Erythroblast (primary cell): ENCODE data around the gene NYAP1.

Experiments
- GATA1 ChIP-seq: IDR thresholded peaks from 2 replicates; pipeline ENCODE4 v1.6.1; 2011; ENCODE audit warnings: low read depth, mild to moderate bottlenecking, control low read depth, low read length, moderate library complexity
- POLR2A ChIP-seq: IDR thresholded peaks from 2 replicates; pipeline ENCODE4 v1.6.1; 2011; ENCODE audit warnings: mild to moderate bottlenecking, low read length

DNA sequence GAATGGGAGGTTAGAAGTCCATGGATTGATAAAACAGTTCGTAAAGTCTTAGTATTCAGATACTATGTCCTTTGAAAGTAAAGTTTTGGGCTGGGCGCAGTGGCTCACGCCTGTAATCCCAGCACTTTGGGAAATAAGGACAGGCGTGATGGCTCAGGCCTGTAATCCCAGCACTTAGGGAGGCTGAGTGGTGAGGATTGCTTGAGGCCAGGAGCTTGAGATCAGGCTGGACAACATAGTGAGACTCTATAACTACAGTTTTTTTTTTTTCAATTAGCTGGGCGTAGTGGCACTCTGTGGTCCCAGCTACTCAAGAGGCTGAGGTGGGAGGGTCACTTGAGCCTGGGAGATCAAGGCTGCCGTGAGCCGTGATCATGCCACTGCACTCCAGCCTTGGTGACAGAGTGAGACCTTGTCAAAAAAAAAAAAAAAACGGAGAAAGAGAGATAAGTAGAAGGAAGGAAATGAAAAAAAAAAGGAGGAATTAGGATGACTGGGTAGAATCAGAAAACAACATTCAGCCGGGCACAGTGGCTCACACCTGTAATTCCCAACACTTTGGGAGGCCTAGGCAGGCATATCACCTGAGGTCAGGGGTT is 29.6 kb downstream of the NYAP1 start:
- TF ChIP-seq POLR2A (no peak), GATA1 (no peak)
